ENCODE measurements around the gene TMEM229B. TPM values are rescaled to one million over a fixed set of nuclear protein-coding genes. Genes with fewer than 3 reads are reported as not detected.
"Not testable (repeated sequence)": the region's sequence is repeated elsewhere in the genome, so short reads cannot be mapped to it uniquely, and the experiment has no call there.

TMEM229B gene
- total RNA-seq, 1 donor from 2014 or later, result 18.4 TPM

DNA sequence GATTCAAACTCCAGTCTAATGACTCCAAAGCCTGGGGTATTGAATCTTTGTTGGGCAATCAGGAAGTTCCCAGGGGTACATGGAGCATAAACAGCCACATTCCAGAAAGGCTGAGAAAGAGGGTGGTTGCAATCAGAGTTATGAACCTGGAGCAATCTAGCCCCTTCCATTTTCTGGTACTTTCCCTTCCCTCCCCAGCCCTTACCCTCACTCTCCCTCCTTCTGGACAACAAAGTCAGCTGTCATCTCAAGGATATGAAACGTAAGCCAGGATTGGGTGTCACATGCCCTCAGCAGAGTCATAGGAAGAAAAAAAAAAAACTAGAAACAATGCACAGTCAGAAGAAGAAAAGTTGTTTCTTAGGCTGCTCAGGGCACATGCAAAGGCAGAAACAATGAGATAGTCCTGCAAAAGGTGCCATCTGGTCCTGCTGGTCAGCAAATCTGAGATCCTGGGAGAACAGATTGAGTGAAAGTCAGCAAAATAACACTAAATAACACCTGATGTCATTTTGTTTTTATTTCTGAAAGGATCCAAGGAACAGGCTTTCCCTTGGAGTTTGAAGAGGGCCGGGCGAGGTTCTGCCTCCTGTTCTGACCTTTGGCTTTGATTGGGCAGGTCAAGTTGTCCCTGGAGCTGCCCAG, 27.1 kb downstream of the TMEM229B start:
- intact Hi-C loops (cut with micrococcal nuclease), result no loop called here

- intact Hi-C loops (cut with micrococcal nuclease), result no loop called here
Observed at GRCh38 chr14:67459336-67459735, 29.2 kb downstream of the TMEM229B start.

GRCh38 chr14:67457782-67458181, 30.7 kb downstream of the TMEM229B start:
- intact Hi-C loops (cut with micrococcal nuclease), result no loop called here

DNA sequence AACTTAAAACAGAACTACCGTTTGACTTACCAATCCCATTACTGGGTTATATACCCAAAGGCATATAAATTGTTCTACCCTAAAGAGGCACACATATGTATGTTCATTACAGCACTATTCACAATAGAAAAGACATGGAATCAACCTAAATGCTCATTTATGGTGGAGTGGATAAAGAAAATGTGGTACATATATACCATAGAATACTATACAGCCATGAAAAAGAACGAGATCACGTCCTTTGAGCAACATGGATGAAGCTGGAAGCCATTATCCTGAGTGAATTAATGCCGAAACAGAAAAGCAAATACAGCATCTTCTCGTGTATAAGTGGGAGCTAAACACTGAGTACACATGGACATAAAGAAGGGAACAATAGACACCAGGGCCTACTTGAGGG, 31.8 kb downstream of the TMEM229B start:
- intact Hi-C loops (cut with micrococcal nuclease), result no loop called here

DNA sequence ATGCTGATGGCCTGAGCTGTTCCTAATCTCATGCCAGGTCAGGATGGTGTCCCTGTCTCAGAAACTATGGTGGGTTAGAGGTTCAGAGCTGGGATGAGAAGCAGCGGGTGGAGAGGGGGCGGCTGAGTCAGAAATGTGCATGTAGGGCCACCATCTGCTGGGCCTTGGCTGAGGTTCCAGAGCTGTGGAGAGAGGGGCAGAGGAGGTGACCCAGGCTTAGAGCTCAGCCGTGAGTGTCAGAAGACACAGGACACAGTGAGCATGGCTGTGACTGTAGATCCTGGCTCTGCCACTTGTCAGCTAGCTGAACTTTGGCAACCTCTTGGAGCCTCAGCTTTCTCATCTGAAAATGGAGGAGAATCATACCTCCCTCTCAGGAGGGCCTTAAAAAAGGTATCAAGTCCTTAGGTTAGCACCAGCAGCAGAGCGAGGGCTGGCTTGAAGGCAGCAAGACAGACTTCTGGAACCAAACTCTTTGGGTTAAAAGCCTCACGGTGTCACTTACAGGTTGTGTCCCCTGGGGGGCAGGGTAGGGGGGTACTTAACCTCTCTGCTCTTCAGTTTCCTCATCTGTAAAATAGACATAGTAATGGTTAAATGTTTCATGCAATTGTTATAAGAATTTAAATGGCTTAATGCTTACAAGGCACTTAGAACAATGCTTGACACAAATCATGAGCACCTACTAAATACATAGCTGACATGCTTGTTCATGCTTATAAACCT, 34.8 kb downstream of the TMEM229B start:
- intact Hi-C loops (cut with micrococcal nuclease), result no loop called here

DNA sequence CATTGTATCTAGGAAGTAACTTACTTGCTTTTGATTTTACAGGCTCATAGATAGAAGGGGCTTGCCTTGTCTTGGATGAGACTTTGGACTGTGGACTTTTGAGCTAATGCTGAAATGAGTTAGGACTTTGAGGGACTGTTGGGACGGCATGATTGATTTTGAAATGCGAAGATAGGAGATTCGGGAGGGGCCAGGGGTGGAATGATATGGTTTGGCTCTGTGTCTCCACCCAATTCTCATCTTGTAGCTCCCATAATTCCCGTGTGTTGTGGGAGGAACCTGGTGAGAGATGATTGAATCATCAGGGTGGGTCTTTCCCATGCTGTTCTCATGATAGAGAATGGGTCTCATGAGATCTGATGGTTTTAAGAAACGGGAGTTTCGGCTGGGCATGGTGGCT, 36.9 kb downstream of the TMEM229B start:
- intact Hi-C loops (cut with micrococcal nuclease), result not testable (repeated sequence)

DNA sequence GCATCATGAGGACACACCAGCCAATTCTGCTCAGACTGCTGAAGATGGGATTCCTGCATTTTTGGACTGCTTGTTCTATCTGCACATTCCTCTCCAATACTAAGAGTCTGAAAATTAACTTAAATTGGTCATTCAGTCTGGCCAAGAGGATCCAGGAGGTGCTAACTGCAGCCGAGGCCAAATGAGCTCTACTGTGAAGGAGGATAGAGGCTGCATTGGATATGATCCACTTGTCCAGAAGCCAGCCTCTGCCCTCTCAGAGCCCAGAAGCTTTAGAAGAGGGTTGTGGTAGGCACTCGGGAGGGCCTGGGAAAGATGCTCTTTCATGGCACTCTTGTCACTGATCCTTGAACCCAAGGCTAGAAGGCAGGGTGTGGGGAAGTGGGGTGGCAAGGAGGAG, 39.4 kb downstream of the TMEM229B start:
- intact Hi-C loops (cut with micrococcal nuclease), result no loop called here

GRCh38 chr14:67447033-67447381, 41.5 kb downstream of the TMEM229B start:
- intact Hi-C loops (cut with micrococcal nuclease), result no loop called here

GRCh38 chr14:67446371-67447032, 42.0 kb downstream of the TMEM229B start:
- intact Hi-C loops (cut with micrococcal nuclease), result no loop called here

GRCh38 chr14:67444395-67444794, 44.1 kb downstream of the TMEM229B start:
- intact Hi-C loops (cut with micrococcal nuclease), result no loop called here

GRCh38 chr14:67442139-67442906, 46.2 kb downstream of the TMEM229B start:
- intact Hi-C loops (cut with micrococcal nuclease), result no loop called here

GRCh38 chr14:67441672-67442071, 46.8 kb downstream of the TMEM229B start:
- intact Hi-C loops (cut with micrococcal nuclease), result no loop called here

GRCh38 chr14:67441256-67441655, 47.3 kb downstream of the TMEM229B start:
- intact Hi-C loops (cut with micrococcal nuclease), result no loop called here

- intact Hi-C loops (cut with micrococcal nuclease), result no loop called here
Observed at GRCh38 chr14:67440513-67440912, 48.0 kb downstream of the TMEM229B start.

DNA sequence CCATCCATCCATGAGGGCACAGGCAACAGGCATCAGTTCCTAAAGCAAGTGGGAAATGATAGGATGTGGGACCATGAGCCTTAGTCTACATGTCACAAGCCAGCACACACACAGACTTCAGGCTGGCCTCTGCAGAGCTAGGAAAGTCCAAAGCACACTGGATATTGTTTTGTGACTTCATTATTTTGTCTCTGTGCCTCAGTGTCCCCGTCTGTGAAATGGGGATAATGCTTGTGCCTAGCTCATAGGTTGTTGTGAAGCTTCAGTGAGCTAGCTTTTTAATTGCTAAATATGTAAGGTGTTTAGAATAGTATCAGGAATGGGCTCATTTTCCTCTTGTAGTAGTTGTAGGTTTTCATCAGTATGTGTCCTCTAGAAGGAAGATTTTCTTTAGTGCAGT, 49.6 kb downstream of the TMEM229B start:
- intact Hi-C loops (cut with micrococcal nuclease), result no loop called here

GRCh38 chr14:67436006-67436866, 52.3 kb downstream of the TMEM229B start:
- intact Hi-C loops (cut with micrococcal nuclease), result no loop called here

- intact Hi-C loops (cut with micrococcal nuclease), result no loop called here
Observed at GRCh38 chr14:67435603-67436002, 52.9 kb downstream of the TMEM229B start.

DNA sequence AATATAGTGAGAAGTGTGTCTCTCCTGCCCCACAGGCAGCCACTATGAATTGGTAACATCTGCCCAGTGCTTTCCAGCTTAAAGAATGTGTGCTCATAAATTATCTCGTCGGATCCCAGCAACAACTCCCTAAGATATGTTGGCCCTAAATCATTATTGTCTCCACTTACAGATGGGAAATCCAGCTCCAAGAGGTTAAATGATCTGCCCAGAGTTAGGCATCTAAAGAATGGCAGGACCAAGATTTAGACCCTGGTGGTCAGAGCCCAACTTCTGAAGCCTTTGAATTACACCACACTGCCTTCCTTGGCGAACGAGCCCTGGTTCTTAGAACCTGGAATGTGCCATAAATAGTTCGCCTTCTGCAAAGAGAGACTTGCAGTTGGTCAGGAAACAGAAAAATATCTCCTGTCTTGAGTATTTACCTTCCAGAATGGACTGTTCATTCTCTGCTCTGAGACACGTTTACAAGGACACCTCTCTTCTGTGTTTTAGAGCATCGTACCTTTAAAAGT, 56.4 kb downstream of the TMEM229B start:
- intact Hi-C loops (cut with micrococcal nuclease), result no loop called here

- intact Hi-C loops (cut with micrococcal nuclease), result loop anchor here (10.0 kb wide), 1 partner anchor 85 kb away; no protein-coding TSS in a partner anchor
Observed at GRCh38 chr14:67429510-67430205, 58.9 kb downstream of the TMEM229B start.

DNA sequence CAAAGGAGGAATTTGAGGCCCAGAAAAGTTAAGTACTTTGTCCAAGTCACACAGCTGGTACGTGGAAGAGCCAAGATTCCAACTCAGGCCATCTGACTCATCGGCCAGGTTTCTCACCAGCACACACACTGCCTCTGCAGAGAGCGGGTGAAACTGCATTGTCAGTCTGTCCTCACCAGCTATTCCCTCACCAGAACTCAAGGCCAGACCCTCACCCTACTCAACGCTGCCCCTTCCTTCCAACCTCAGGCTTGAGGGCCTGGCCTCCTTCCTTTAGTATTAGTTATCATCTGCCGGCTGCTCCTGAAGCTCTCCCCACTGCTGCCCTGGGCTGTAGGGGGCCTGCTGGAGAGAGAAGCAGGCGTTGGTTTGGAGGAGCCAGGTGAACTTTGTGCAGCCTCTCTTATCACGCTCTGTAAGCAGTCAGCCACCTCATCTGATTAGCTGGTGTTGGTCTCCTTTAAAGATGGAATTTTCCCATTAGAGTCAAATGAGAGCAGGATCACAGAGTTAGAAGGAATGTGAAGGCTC, 60.0 kb downstream of the TMEM229B start:
- intact Hi-C loops (cut with micrococcal nuclease), result loop anchor here (10.0 kb wide), 1 partner anchor 86 kb away; no protein-coding TSS in a partner anchor
